NCI-H345 treated with DMSO at 0.1 percent for 48 hours (cell line): ENCODE results near the gene STAC.

ENCODE experiments used
- DNase-seq: peaks from one replicate; lab custom pipeline; 2025; ENCODE audit not compliant: unreplicated experiment; lab: John Stamatoyannopoulos, UW

The STAC gene, protein sequence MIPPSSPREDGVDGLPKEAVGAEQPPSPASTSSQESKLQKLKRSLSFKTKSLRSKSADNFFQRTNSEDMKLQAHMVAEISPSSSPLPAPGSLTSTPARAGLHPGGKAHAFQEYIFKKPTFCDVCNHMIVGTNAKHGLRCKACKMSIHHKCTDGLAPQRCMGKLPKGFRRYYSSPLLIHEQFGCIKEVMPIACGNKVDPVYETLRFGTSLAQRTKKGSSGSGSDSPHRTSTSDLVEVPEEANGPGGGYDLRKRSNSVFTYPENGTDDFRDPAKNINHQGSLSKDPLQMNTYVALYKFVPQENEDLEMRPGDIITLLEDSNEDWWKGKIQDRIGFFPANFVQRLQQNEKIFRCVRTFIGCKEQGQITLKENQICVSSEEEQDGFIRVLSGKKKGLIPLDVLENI

DNA sequence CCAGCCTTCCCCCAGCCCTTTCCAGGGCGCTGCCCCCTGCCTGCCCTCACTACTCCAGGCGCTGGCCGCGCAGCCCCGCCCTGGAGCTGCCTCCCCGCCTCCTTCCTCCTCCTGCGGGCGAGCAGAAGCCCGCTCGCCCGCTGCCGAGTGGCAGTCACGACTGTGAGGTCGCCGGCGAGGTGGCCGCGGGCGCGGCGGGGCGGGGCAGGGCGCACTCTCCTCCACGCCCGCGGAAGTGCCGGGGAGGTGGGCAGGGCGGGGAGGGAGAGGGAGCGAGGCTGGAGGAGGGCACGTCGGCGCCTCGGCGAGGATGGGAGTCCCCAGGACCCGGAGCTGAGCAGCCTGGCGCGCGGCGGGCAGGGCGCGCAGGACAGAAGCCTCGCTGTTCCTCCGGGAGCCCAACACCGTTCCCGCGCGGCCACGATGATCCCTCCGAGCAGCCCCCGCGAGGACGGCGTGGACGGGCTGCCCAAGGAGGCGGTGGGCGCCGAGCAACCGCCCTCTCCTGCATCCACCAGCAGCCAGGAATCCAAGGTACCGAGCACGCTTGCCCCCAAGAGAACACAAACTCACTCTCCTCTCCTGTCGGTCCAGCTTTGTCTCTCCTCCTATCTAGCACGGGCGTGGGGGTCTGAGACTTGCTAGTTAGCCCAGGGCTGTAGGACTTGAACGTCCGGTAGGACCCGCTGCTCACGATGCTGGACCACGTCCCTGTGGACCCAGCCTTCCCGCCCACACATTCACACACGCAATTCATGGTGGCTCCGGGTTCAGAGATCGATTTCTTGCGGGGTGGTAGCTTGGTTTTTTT lies at the start of gene STAC:
STAC (plus strand) TSS at position 284 of the 811 bp plus-strand sequence; CDS start at position 424, 140 bp downstream.
- no peak for DNase-seq

DNA sequence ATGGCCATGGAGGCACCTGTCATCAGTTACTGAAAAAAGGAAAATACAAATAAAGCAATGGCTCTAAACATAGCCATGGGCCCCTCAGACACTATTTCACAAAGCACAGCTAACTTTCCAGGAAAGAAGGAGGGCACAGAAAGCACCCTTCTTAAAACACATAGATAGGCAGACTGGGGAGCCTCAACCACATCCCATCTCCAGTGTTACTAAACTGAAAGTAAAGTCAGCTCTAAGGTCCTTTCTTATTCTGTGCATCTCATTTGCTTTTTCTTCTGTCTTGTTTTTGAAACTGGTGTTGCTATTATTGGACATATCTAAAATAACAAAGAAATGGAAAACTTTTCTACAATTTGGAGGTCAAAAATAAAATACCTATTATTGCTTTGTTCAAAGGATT lies 48.2 kb upstream of the STAC start:
- no peak for DNase-seq

DNA sequence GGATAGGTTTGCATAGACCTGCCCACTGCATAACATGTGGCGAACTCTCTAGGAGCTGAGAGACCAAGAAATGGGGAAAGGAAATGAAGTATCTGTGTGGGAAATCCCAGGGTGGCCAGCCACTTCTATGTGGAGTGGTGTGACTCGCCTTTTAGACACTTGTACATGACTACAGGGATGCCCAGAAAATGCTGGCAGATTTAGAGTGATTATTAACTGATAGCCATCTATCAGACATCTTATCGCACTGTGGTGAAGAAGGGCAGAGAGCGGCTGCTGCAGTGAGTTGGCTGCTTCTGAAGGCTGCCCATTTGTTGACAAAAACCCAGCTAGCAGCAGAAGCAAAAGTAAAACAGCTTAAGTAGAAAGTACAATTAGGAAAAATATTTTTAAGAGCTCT lies 18.1 kb upstream of the STAC start:
- no peak for DNase-seq

DNA sequence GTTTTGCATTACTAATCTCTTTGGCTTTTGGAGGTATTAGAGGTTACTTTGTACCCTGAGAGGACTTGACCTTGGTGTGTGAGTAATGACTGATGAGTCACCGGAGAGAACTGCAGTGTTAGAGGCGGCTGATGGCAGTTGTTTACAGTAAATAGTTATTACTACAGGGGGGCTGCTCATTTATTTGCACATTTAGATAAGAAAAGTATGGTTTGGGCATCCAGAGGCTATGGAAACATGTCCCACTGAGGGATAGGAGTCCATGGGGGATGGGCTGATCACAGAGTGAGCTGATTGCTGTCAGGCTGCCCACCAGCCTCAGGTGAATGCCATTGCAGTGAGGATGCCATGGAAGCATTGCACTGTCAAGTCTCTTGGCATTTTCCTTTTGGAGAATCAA lies 17.3 kb upstream of the STAC start:
- no peak for DNase-seq

DNA sequence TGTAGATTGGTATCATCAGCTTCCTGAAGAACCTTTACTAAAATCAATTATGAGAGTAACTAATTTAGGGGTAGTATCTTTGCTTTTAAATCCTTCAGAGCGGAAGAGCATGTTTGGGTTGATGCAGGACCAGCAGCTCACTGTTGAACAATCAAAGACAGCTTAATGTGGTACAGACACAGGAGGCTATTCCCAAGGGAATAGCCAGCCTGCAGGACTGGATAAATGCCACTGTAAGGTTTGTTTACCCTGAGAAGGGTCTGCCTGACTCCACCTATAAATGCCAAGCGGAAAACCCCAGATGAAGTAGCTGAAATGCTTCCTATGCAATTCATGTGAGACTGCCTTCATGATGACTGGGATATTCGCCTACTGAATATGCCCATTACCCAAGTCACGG lies 16.0 kb upstream of the STAC start:
- DNase-seq: no peak

DNA sequence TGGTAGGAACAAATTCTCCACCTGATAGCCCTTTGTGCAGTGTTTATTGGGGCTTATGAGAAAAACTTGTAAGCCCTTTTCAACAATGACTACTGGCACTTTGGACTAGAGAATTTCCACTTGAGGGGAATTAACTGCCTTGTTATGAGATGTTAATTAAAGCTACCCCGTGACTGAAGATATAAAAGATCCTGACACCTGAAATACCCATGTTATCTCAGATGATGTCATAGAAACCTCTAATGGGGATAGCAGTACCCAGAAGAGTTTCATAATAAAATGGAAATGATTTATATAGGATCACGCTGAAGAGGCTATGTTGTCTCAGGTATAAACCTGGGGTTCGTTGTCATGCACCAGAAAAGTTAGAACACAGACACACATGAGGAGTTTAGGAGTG lies 14.5 kb upstream of the STAC start:
- DNase-seq: no peak

DNA sequence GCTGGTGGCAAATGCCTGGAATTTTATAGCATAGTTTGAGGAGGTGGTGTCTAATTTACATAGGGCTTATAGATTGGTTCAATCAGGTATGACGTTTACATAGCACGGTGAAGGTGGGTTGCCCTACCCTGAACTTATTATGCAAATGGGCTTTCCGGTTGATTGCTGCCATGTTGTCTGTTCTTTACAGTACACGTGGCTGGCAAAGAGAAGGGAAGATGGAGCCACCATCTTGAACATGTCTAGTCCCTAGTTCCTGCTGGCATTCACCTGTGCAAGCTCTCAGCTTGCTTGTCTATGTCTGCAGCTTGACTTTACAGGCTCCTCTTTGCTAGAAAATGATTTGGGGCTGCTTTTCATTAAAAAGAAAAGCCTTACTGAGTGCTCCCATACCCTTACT lies 14.0 kb upstream of the STAC start:
- DNase-seq: no peak

DNA sequence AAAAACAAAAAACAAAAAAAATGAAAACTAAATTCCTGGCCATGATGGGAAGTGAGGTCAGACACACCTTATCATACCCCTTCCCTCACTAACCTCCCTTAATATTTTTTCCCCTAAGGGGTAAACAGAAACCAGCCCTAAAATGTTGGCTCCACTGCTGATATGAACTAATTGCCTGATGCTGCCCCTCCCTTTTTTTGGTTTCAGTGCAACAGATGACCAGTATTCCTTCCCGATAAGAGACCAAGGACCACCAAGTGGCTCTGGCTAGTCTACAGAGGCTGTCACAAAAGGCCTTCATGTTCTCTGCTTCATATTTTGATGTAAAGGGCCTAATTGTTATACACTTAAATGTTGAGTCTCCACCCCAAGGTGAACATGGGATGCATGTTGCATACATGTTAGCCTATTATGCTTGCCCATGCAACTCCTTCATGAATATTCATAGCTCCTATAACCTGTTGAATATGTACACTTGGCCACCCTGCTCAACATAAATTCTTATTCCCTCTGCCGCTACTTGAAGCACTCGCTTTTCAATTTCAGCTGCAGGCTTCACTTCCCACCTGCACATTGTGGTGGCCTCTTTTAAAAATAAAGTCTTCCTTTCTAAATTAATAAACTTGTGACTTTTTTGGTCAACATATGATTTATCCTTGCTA lies 12.3 kb upstream of the STAC start:
- DNase-seq: no peak

DNA sequence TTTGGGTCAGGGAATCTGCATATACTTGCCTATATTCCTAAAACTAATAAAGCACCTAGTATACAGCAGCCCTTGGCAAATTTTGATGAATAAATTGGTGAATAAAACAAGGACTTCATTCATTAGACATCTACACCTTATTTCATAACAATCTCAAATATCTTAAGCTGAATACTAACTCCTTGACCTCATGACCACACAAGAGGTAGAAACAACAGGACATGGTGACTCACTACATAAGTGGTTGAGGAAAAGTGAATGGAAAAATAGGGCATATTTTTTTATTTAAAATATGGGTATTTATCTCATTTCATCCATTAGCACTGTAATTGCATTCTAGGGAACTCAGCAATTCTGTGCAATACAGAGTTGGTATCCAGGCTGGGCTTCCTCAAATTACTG lies 7.8 kb upstream of the STAC start:
- DNase-seq: no peak

DNA sequence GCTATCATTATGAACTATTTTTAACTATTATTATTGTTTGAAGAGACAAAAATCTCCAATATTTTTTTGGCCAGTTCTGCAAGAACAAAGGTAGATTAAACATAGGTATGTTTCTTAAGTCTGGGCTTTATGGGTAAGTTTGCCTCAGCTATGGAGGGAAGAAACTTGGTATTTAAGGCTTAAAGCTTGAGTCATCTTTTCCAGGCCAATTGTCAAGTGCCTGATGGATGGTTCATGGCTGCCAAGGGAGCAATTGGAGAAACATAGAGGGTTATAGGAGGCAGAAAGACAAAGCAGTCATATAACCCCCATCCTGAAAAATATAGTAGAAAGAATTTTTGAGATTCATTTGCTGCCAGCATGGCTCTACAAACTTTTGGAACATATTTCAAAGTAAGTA lies 7.2 kb upstream of the STAC start:
- no peak for DNase-seq

DNA sequence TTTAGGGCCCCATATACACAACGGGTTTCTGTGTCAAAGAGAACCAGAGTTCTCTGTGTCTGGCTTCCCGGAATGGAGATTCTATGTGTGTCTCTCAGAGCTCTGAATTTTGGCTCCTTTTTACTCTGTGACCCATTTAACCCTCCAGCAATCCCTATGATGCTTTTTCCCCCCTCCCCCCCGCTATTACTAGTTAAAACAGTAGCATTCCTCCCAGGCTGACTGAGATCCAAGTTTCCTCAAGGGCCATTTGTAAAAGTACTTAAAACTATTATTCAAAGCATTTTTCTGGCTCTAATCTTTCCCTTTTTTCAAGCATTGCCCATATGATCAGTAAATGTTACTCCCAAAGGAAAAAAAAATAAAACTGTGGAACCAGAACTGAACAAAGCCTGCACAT lies 6.6 kb upstream of the STAC start:
- DNase-seq: no peak

DNA sequence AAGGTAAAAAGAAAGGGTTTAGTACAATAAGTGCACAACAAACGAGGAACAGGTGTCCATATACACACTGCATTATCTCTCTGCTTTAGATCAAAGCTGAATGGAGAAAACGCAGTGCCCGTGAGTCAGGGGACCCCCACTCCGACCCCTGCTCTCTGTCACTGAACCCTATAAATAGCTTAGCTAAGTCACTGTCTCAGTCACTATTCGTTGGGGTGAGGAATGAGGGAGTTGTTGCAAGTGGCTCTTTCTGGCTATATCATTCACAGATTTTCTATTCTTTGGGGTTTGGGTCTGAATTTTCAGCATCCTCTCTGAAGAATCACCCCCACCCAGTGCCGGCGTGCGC lies 458 bp upstream of the STAC start:
- no peak for DNase-seq

DNA sequence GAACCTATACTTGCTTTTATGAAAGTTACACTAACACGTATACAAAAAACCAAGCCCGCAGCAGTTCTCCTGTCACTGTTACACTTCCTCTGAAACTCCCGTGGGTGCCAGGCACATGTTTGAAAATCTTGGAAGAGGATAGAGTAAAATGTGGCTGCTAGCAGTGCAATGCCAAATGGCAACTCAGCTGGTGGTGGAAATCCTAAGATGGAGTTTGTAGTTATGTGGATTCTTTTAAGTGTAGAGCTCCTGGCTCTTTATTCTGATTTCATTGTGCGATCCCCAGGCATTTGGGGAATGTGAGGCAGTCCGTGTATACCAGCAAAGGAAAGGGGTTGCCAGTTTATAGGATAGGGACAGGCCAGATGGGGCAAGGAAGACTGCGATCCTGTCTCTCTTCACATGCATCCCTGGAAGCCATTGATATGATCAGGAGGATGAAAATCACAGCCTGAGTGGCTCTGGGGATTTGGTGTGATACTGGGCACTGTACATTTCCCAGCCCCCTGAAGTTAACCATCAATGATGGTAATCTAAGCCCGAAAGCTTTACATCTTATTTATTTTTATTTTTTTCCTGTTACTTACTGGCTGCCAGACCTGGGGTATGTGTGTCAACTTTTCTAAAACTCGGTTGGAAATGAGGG lies 1.1 kb downstream of the STAC start:
- no peak for DNase-seq

DNA sequence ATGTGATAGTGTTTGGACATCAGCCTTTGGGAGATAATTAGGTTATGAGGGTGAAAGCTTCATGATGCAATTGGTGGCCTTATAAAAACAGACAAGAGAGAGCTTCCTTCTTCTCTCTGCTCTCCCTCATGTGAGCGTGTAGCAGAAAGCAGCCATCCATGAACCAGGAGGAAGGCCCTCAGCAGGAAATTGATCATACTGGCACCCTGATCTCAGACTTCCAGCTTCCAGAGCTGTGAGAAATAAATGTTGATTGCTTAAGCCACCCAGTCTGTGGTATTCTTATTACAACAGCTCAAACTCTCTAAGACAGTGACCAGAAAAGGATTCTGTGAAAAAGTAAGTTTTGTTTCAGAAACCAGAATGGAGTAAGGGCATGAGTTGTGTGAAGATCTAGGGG lies 13.3 kb downstream of the STAC start:
- no peak for DNase-seq

DNA sequence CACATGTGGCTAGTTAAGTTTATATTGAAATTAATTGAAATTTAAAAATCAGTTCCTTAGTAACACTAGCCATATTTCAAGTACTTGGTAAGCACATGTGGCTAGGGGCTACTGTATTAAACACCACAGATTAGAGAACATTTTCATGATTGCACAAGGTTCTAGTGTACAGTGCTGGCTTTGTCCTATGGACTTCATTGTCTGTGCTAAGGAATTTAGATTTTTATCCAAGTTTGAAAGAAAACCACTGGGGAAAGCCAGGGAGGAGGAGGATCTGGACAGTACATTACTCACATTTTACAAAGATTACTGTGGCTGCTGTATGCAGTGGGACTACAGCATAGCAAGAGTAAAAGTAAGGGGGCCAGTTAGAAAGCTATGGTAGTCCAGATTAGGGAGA lies 13.9 kb downstream of the STAC start:
- DNase-seq: no peak

DNA sequence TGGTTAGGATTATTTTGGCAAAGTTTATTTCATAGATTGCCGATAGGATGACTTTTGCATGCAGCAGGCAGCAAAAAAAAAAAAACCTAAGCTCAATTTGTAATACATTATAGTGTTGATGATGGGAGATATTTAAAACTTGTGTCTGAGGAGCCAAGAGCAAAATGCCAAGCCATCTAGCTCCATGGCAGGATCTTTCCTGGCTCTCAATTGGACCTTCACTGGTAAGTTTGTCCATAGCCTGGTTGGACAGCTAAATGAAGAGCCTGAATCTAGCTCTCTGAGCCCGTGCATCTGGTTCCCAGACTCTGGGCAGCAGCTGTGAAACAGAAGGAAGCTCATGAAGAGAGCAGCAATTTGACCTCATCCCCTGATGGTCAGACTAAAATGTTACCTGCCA lies 17.5 kb downstream of the STAC start:
- no peak for DNase-seq

DNA sequence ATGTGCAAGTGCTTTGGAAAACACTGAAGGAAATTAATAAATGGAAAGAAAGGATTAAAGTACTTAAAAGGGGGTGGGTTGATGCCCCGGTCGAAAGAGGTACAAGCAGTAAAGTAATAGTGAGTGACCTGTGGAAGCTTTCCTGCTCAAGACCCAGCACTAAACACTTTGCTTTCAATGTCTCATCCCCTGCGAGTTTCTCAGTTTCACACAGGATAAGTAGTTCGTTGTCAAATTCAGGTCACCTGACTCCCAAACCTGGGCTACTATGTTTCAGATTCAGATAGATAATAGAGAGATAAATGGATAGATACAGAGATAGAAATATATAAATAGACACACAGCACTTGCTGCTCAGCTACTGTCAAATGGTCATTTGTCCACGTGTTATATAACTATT lies 19.6 kb downstream of the STAC start:
- DNase-seq: no peak

DNA sequence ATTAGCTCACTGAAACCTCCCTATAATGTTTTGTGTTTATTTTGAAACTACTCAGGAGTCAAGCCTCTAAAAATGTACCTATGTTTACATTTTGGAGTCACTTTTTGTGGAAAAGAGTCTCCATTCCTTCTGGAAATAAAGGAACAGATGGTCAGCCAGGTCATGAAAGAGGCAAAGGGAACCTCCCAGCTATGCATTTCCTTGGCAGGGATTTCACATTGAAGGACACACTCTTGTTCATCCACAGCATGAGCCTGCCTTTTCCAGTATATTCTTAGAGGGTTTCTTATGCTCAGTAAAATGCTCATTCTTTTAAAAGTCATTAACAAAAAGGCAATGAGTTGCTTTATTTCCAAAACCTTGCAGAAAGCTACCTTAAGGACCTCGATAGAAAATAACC lies 20.8 kb downstream of the STAC start:
- DNase-seq: no peak

DNA sequence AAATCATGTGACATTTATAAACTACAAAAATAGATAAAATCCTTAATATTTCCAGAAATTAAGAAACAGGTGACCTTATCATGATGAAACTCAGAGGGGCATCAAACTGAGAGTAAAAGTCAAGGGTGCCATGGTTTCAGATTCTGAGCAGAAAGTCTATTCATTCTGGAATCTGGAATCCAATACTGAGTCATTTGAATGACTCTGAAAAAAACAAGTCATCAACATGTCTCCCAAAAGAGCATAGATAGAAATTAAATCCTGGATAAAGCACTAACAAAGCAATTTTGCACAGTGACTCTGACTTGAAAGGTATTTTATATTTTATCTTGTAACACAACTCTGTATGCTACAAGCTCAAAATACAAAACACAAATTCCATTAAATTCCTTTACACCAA lies 23.4 kb downstream of the STAC start:
- no peak for DNase-seq

DNA sequence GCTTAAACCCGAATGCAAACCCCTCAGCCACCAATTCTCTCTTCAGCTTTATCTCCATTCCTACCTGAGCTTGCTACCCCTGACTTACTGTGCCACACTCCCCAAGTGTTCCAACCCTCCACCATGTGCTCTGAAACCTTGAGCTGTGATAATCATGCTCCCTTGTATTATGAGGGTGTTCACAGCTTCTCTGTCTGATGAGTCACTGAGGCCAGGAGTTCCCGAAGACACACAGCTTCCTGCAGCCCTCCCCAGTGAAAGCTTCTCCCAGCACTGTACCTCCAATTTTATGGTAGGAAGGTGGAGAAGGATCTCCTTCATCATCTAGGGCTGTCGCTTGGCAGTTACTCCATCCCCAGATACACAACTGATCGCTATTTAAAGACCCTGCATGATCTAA lies 24.9 kb downstream of the STAC start:
- no peak for DNase-seq

DNA sequence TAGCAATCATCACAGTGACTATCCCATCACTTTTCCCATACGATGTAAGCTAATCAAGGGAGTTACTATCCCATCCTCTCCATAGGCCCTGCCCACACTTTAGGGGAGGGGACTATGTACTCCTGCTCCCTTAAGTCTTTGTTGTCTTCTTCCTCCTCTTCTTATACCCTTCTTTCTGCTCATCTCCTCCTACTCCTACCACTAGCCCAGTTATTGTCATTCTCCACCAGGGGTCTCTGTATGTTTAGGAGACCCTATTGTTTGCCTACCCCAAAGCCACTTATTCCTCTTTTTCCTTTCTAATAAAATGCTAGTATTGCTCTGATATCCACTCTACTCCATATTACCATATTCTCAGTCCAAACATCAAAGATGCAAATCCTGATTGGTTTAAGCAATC lies 27.8 kb downstream of the STAC start:
- no peak for DNase-seq

DNA sequence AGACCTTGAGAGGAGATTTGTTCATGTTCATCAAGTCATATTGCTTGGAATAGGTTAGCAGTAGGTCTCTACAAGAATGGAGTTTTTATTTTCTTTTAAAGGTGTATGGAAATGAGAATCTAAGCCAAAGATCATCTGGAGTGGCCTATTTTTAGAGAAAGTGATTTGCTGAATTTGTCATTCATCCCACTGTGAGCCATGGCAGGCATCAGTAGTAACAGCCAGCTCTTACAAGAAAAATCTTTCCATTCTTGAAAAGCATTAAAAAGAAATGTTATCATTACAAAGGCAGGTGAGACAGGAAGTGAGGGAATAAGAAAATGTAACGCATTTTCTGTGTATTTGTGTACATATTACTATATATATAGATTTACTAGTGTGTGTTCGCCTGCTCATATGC lies 29.6 kb downstream of the STAC start:
- DNase-seq: no peak
